Loucy (cell line): ENCODE results near the gene ARHGAP1.

ENCODE experiments used
- EZH2phosphoT487 ChIP-seq: fragments of 200-600 bp; IDR thresholded peaks from 2 replicates; pipeline ENCODE4 v1.6.1; 2018; ENCODE audit warnings: antibody characterized with exemption, mild to moderate bottlenecking, moderate library complexity, borderline replicate concordance
- TF ChIP-seq, protein P1 (sequence below): fragments of 200-600 bp; sonication (generic); conservative IDR thresholded peaks from 2 replicates; pipeline ENCODE4 v1.5.1; 2014; ENCODE audit warnings: mild to moderate bottlenecking, antibody characterized with exemption, low read length

GRCh38 chr11:46693597-46694012, 6.8 kb downstream of the ARHGAP1 start:
- TF ChIP-seq, protein P1, sequence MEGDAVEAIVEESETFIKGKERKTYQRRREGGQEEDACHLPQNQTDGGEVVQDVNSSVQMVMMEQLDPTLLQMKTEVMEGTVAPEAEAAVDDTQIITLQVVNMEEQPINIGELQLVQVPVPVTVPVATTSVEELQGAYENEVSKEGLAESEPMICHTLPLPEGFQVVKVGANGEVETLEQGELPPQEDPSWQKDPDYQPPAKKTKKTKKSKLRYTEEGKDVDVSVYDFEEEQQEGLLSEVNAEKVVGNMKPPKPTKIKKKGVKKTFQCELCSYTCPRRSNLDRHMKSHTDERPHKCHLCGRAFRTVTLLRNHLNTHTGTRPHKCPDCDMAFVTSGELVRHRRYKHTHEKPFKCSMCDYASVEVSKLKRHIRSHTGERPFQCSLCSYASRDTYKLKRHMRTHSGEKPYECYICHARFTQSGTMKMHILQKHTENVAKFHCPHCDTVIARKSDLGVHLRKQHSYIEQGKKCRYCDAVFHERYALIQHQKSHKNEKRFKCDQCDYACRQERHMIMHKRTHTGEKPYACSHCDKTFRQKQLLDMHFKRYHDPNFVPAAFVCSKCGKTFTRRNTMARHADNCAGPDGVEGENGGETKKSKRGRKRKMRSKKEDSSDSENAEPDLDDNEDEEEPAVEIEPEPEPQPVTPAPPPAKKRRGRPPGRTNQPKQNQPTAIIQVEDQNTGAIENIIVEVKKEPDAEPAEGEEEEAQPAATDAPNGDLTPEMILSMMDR, result no peak
- no peak for TF ChIP-seq EZH2phosphoT487
